Measurements from ENCODE around the gene TRIM15. TPM values are rescaled to one million over a fixed set of nuclear protein-coding genes. Genes with fewer than 3 reads are reported as not detected.

TRIM15 gene
- total RNA-seq, 1 donor from 2014 or later, result 0.92 TPM

DNA sequence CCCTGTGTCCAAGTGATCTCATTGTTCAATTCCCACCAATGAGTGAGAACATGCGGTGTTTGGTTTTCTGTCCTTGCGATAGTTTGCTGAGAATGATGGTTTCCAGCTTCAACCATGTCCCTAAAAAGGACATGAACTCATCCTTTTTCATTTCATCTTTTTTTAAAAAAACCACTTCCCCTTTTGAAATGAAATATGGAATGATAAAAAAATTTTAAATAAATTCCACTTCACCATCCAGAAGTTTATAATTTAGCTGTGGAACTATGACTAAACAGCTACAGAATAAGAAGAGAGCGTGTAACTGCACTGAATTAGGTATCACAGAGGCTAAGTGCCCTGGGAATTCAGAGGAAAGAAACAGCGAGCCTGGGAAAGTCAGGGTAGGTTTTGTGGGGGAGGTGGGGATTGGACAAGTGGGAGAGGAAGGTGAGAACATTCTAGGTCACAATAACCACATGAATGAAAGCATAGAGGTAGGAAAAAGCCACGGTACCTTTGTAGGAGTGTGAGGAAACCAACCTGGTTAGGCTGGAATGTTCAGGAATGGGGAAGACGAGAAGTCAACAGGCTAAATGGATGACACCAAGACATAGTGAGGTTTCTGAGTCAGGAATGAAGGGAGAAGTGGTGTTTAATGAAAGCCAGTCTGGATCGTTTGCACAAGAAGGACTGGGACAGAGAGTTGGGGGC lies 13.3 kb upstream of the TRIM15 start:
- Mint-ChIP-seq H3K36me3 (no peaks in the 10 kb centered on the region), H3K27ac (no peak overlapping the region), H3K4me3 (no peak overlapping the region), H3K9me3 (no peaks in the 10 kb centered on the region), H3K27me3 (peaks cover 70% of the 10 kb centered on the region), H3K4me1 (ENCODE audit: unreplicated experiment) (peaks cover 11% of the 10 kb centered on the region)
- TF ChIP-seq, protein P1, sequence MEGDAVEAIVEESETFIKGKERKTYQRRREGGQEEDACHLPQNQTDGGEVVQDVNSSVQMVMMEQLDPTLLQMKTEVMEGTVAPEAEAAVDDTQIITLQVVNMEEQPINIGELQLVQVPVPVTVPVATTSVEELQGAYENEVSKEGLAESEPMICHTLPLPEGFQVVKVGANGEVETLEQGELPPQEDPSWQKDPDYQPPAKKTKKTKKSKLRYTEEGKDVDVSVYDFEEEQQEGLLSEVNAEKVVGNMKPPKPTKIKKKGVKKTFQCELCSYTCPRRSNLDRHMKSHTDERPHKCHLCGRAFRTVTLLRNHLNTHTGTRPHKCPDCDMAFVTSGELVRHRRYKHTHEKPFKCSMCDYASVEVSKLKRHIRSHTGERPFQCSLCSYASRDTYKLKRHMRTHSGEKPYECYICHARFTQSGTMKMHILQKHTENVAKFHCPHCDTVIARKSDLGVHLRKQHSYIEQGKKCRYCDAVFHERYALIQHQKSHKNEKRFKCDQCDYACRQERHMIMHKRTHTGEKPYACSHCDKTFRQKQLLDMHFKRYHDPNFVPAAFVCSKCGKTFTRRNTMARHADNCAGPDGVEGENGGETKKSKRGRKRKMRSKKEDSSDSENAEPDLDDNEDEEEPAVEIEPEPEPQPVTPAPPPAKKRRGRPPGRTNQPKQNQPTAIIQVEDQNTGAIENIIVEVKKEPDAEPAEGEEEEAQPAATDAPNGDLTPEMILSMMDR (conservative IDR thresholded peaks at IDR 0.05), result no peak
- DNase-seq (ENCODE audit: extremely low spot score, unreplicated experiment), result no peak

DNA sequence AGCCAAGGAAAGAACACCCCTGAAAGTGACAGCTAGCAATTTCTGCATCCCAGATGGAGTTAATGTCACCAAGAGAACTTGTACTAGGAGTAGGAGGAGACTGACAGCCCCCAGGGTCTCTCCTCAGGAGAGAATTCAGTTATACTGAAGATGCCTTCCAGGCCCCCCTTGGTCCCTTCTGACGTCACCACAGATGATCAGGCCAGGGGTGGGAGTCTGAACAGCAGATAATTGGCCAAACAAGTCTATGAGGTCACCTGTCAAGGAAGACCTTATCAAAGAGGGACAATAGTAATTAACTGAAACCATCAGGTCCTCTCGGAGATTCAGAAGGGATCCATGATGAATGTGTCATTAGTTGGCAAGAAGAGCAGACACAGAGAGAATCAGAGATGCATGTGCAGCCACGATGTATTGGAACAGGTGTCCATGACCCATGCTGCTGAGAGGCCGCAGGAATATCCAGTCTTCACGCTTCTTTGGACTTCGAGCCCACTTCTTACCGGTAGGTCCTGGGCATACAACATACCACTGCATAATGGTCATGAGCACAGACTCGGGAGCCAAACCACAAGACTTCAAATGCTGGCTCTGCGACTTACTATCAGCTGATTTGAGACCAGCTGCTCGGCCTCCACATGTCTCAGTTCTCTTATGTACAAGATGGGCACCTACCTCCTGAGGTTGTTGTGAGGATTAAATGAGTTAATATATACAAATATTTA lies 12.5 kb upstream of the TRIM15 start:
- H3K9me3 Mint-ChIP-seq, result no peaks in the 10 kb centered on the region
- no peaks in the 10 kb centered on the region for H3K36me3 Mint-ChIP-seq
- H3K4me1 Mint-ChIP-seq (ENCODE audit: unreplicated experiment), result peaks cover 14% of the 10 kb centered on the region
- peaks cover 70% of the 10 kb centered on the region for H3K27me3 Mint-ChIP-seq
- H3K4me3 Mint-ChIP-seq, result no peak overlapping the region
- DNase-seq (ENCODE audit: extremely low spot score, unreplicated experiment), result no peak
- TF ChIP-seq, protein P1 (conservative IDR thresholded peaks at IDR 0.05), result no peak
- no peak overlapping the region for H3K27ac Mint-ChIP-seq

DNA sequence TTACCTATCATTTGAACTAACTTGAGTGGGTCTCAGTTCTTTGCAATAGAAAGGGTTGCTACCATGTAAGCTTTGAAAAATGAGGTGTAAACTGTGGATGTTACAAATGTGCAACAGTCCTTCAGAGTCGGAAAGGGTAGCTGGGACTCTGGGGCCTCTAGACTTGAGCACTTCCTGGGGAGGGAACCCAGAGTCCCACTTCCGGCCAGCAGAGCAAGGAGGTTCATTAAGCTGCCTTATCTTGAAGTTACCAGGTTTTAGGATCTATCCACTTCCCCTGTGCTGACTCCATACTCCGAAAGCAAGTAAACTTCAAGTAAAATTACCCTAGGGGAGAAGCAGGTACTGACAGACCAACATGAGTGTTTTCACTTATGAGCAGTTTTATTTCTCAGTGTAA lies 11.8 kb upstream of the TRIM15 start:
- Mint-ChIP-seq H3K27me3 (peaks cover 73% of the 10 kb centered on the region), H3K4me1 (ENCODE audit: unreplicated experiment) (peaks cover 20% of the 10 kb centered on the region), H3K4me3 (no peak overlapping the region), H3K27ac (no peak overlapping the region), H3K36me3 (no peaks in the 10 kb centered on the region), H3K9me3 (no peaks in the 10 kb centered on the region)
- DNase-seq (ENCODE audit: extremely low spot score, unreplicated experiment), result no peak
- TF ChIP-seq, protein P1 (conservative IDR thresholded peaks at IDR 0.05), result no peak

DNA sequence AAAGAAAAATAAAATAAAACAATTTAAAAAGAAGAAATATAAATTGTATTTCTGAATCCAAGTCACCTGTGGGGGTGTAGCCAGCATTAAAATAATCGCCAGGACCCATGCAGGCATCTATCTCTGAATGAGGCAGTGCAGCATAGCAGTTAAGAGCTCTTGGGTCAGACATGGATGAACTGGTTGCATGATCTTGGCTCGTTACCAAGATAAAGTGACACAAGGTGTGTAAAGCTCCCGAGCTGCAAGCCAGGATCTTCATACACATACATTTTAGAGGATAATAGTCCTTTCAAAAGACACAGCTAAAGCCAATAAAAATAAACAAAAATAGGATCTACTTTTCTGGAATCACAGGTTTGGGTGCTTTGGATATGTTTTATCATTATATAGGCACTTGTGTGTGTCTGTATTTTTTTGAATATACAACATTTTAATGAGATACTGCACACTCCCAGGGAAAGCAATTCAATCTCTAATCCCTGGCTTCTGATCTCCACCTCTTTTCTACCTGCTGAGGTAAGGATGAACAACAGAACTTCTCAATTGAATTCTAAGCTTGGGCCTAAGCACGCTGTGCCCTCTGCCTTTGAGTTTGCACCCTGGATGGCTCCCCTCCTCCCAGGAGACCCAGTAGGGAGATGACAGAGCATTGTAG lies 11.2 kb upstream of the TRIM15 start:
- no peak overlapping the region for H3K27ac Mint-ChIP-seq
- no peak overlapping the region for H3K4me3 Mint-ChIP-seq
- no peaks in the 10 kb centered on the region for H3K9me3 Mint-ChIP-seq
- no peak for DNase-seq (ENCODE audit: extremely low spot score, unreplicated experiment)
- no peaks in the 10 kb centered on the region for H3K36me3 Mint-ChIP-seq
- H3K4me1 Mint-ChIP-seq (ENCODE audit: unreplicated experiment), result peaks cover 20% of the 10 kb centered on the region
- TF ChIP-seq, protein P1 (conservative IDR thresholded peaks at IDR 0.05), result no peak
- peaks cover 71% of the 10 kb centered on the region for H3K27me3 Mint-ChIP-seq

DNA sequence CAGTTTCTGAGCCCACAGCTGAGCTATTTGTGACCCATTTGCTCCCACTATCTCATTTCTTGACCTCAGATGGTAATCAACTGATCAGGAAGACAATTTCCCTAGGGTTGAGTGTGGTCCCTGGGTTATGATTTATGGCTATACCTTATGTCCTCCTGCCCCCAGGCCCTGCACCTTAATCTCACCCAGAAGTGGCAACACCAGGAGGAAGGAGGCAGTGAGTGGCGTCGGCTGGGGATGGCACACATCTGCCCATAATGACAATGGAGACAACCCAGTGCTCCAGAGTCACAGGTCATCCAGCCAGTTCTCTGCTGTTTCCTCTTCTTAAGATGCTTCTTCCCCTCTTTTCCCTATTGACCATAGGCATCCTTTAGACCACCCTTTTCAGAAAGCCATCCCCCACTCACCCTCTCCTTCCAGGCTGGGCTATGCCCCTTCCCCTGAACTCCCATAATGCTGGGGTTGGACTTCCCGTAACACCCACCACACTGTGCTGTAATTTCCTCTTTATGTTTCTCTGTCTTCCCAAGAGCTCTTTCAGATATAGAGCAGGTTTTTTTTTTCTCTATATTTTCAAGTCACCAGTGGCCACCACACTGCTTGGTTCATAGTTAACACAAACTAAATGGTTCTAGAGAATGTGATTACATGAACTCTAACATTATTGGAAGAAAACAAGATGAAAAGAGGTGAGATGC lies 10.3 kb upstream of the TRIM15 start:
- peaks cover 66% of the 10 kb centered on the region for H3K27me3 Mint-ChIP-seq
- no peaks in the 10 kb centered on the region for H3K9me3 Mint-ChIP-seq
- H3K4me3 Mint-ChIP-seq, result no peak overlapping the region

More for the DNA sequence above, 10.3 kb upstream of the TRIM15 start:
- H3K36me3 Mint-ChIP-seq, result no peaks in the 10 kb centered on the region
- no peak for DNase-seq (ENCODE audit: extremely low spot score, unreplicated experiment)
- peaks cover 20% of the 10 kb centered on the region for H3K4me1 Mint-ChIP-seq (ENCODE audit: unreplicated experiment)
- TF ChIP-seq, protein P1 (conservative IDR thresholded peaks at IDR 0.05), result no peak
- H3K27ac Mint-ChIP-seq, result no peak overlapping the region
